ENCODE measurements around the gene FRS3. TPM values are rescaled to one million over a fixed set of nuclear protein-coding genes. Genes with fewer than 3 reads are reported as not detected.

Gene FRS3
- total and polyA plus RNA-seq, 2 of the 13 experiments (the other 11 are each of a cell fraction or from before 2014, with no cell fraction given), result 3.0 to 7.4 TPM

- TF ChIP-seq ZHX2 (IDR thresholded peaks at IDR 0.05; ENCODE audit: low read depth) (peak; percentile 94), ZHX2 (CRISPR knock-in tag; IDR thresholded peaks at IDR 0.05; ENCODE audit: borderline replicate concordance) (no peak), HNF1A (IDR thresholded peaks at IDR 0.05; ENCODE audit: low read depth) (0 out of 2 replicates have a peak, but pooled peaks have one; percentile 32), HNF1A (CRISPR knock-in tag; IDR thresholded peaks at IDR 0.05; ENCODE audit: borderline replicate concordance) (peak; percentile 73; the same call in 1 of the 2 replicates), IKZF5 (CRISPR knock-in tag; IDR thresholded peaks at IDR 0.05) (peak; percentile 97), MXI1 (IDR thresholded peaks at IDR 0.05; ENCODE audit: borderline replicate concordance, low read depth, low read length) (peak; percentile 97; the same call in 2 of the 3 replicates), ZNF282 (IDR thresholded peaks at IDR 0.05; ENCODE audit: partially characterized antibody) (no peak), ZNF747 (CRISPR knock-in tag; IDR thresholded peaks at IDR 0.05; ENCODE audit: borderline replicate concordance) (peak; percentile 94), FUBP1 (CRISPR knock-in tag; IDR thresholded peaks at IDR 0.05; ENCODE audit: borderline replicate concordance) (no peak), MTF1 (CRISPR knock-in tag; IDR thresholded peaks at IDR 0.05) (0 out of 2 replicates have a peak, but pooled peaks have one; percentile 74)
- TF ChIP-seq, protein P1, sequence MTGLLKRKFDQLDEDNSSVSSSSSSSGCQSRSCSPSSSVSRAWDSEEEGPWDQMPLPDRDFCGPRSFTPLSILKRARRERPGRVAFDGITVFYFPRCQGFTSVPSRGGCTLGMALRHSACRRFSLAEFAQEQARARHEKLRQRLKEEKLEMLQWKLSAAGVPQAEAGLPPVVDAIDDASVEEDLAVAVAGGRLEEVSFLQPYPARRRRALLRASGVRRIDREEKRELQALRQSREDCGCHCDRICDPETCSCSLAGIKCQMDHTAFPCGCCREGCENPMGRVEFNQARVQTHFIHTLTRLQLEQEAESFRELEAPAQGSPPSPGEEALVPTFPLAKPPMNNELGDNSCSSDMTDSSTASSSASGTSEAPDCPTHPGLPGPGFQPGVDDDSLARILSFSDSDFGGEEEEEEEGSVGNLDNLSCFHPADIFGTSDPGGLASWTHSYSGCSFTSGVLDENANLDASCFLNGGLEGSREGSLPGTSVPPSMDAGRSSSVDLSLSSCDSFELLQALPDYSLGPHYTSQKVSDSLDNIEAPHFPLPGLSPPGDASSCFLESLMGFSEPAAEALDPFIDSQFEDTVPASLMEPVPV (CRISPR knock-in tag; IDR thresholded peaks at IDR 0.05), result no peak
These were observed 7.7 kb upstream of the FRS3 start, which contains the start of gene TOMM6 (continued) for GRCh38 chr6:41787219-41787917.
